H9 (cell line): ENCODE results near the gene TCF7L2. TPM values are rescaled to one million over a fixed set of nuclear protein-coding genes. Genes with fewer than 3 reads are reported as not detected.

ENCODE experiments used
- DNase-seq: peaks from one replicate; pipeline ENCODE4 v3.0.0-alpha.2; 2017
- H2AFZ ChIP-seq: one replicate; pipeline ENCODE4 v1.6.1; 2013; ENCODE audit warnings: mild to moderate bottlenecking, low read length, control low read depth, moderate library complexity
- H2AK5ac ChIP-seq: 2 replicates; pipeline ENCODE4 v1.6.1; 2013; ENCODE audit warnings: low read length, control low read depth, mixed read lengths; ENCODE audit not compliant: insufficient read length
- H2BK120ac ChIP-seq: one replicate; pipeline ENCODE4 v1.6.1; 2013; ENCODE audit warnings: low read depth, mild to moderate bottlenecking, low read length, control low read depth, inconsistent platforms; ENCODE audit not compliant: poor library complexity, severe bottlenecking
- H2BK12ac ChIP-seq: 2 replicates; pipeline ENCODE4 v1.6.1; 2013; ENCODE audit warnings: low read length, control low read depth, mixed read lengths, low read depth; ENCODE audit not compliant: insufficient read length
- H2BK15ac ChIP-seq: 2 replicates; pipeline ENCODE4 v1.6.1; 2013; ENCODE audit warnings: low read depth, low read length, control low read depth
- H2BK20ac ChIP-seq: one replicate; pipeline ENCODE4 v1.6.1; 2013; ENCODE audit warnings: low read depth, mild to moderate bottlenecking, low read length, control low read depth, inconsistent platforms; ENCODE audit not compliant: poor library complexity, severe bottlenecking
- H2BK5ac ChIP-seq: 2 replicates; pipeline ENCODE4 v1.6.1; 2013; ENCODE audit warnings: low read length, control low read depth, mixed read lengths; ENCODE audit not compliant: insufficient read length
- H3K14ac ChIP-seq: 2 replicates; pipeline ENCODE4 v1.6.1; 2013; ENCODE audit warnings: low read length, control low read depth; ENCODE audit not compliant: insufficient read depth
- H3K18ac ChIP-seq: 2 replicates; pipeline ENCODE4 v1.6.1; 2013; ENCODE audit warnings: low read depth, mild to moderate bottlenecking, mixed read lengths, low read length, control low read depth; ENCODE audit not compliant: insufficient read length
- H3K23ac ChIP-seq: 2 replicates; pipeline ENCODE4 v1.6.1; 2013; ENCODE audit warnings: low read length, control low read depth, mixed read lengths, low read depth; ENCODE audit not compliant: insufficient read length
- H3K23me2 ChIP-seq: 2 replicates; pipeline ENCODE4 v1.6.1; 2013; ENCODE audit warnings: low read depth, mild to moderate bottlenecking, mixed read lengths, low read length, control low read depth; ENCODE audit not compliant: insufficient read length, poor library complexity, severe bottlenecking
- H3K27ac ChIP-seq: 2 replicates; pipeline ENCODE4 v1.5.1; 2013; ENCODE audit warnings: low read length, control low read depth, mixed read lengths, low read depth; ENCODE audit not compliant: insufficient read length
- H3K27me3 ChIP-seq: 2 replicates; pipeline ENCODE4 v1.6.1; 2013; ENCODE audit warnings: low read length, control low read depth, inconsistent platforms; ENCODE audit not compliant: insufficient read depth
- H3K4ac ChIP-seq: 2 replicates; pipeline ENCODE4 v1.6.1; 2013; ENCODE audit warnings: low read depth, mild to moderate bottlenecking, control low read depth, inconsistent platforms, low read length, moderate library complexity
- H3K4me1 ChIP-seq: 2 replicates; pipeline ENCODE4 v1.6.1; 2013; ENCODE audit warnings: low read length, control low read depth, inconsistent platforms; ENCODE audit not compliant: insufficient read depth
- H3K4me2 ChIP-seq: 2 replicates; pipeline ENCODE4 v1.6.1; 2013; ENCODE audit warnings: low read length, control low read depth, mixed read lengths; ENCODE audit not compliant: insufficient read length, insufficient read depth
- H3K56ac ChIP-seq: 2 replicates; pipeline ENCODE4 v1.6.1; 2013; ENCODE audit warnings: low read depth, mild to moderate bottlenecking, mixed read lengths, low read length, control low read depth; ENCODE audit not compliant: insufficient read length
- H3K79me1 ChIP-seq: 2 replicates; pipeline ENCODE4 v1.6.1; 2013; ENCODE audit warnings: low read depth, mild to moderate bottlenecking, moderate library complexity, low read length, control low read depth, inconsistent platforms; ENCODE audit not compliant: insufficient read depth, poor library complexity, severe bottlenecking
- H3K79me2 ChIP-seq: 2 replicates; pipeline ENCODE4 v1.6.1; 2013; ENCODE audit warnings: low read length, control low read depth, inconsistent platforms; ENCODE audit not compliant: insufficient read depth
- H3K9ac ChIP-seq: 2 replicates; pipeline ENCODE4 v1.6.1; 2013; ENCODE audit warnings: low read length, control low read depth, mixed read lengths; ENCODE audit not compliant: insufficient read length; ENCODE audit errors: extremely low read depth
- H3K9me3 ChIP-seq: one replicate; pipeline ENCODE4 v1.6.1; 2013; ENCODE audit warnings: low read depth, low read length, inconsistent platforms; ENCODE audit not compliant: control insufficient read depth
- H3T11ph ChIP-seq: one replicate; pipeline ENCODE4 v1.6.1; 2013; ENCODE audit warnings: mild to moderate bottlenecking, low read length, control low read depth, inconsistent platforms
- H4K20me1 ChIP-seq: one replicate; pipeline ENCODE4 v1.6.1; 2013; ENCODE audit not compliant: control insufficient read depth, insufficient read length, insufficient read depth
- H4K5ac ChIP-seq: 2 replicates; pipeline ENCODE4 v1.6.1; 2013; ENCODE audit warnings: low read depth, mild to moderate bottlenecking, mixed read lengths, low read length, control low read depth; ENCODE audit not compliant: insufficient read length
- H4K8ac ChIP-seq: replicated peaks from 2 replicates; pipeline ENCODE4 v1.6.1; 2013; ENCODE audit warnings: low read length, control low read depth, mixed read lengths, low read depth; ENCODE audit not compliant: insufficient read length
- H4K91ac ChIP-seq: 2 replicates; pipeline ENCODE4 v1.6.1; 2013; ENCODE audit warnings: low read depth, mild to moderate bottlenecking, moderate library complexity, mixed read lengths, low read length, control low read depth; ENCODE audit not compliant: insufficient read length
- H3K27ac Mint-ChIP-seq, 3 experiments: 2 replicates in 2 of 3; 3 replicates in 1 of 3; pipeline ENCODE4 v1.8.0; 2020 to 2021; ENCODE audit warnings: mixed read lengths in 3 of 3, mild to moderate bottlenecking in 1 of 3, moderate library complexity in 1 of 3
- H3K27me3 Mint-ChIP-seq: 2 replicates; pipeline ENCODE4 v1.8.0; 2021; ENCODE audit warnings: low read depth, mild to moderate bottlenecking, moderate library complexity, mixed read lengths
- H3K36me3 Mint-ChIP-seq, 3 experiments: 2 replicates in 2 of 3; 3 replicates in 1 of 3; pipeline ENCODE4 v1.8.0; 2020 to 2021; ENCODE audit warnings: low read depth in 3 of 3, mixed read lengths in 3 of 3; ENCODE audit not compliant: insufficient read depth in 1 of 3
- H3K4me1 Mint-ChIP-seq, 2 experiments: 2 replicates each; pipeline ENCODE4 v1.8.0; 2020; ENCODE audit warnings: mixed read lengths in 2 of 2
- H3K4me3 Mint-ChIP-seq, 2 experiments: 2 replicates in 1 of 2; 3 replicates in 1 of 2; pipeline ENCODE4 v1.8.0; 2020 to 2021; ENCODE audit warnings: mild to moderate bottlenecking in 2 of 2, mixed read lengths in 2 of 2, moderate library complexity in 1 of 2
- H3K9me3 Mint-ChIP-seq, 2 experiments: 2 replicates in 1 of 2; 3 replicates in 1 of 2; pipeline ENCODE4 v1.8.0; 2020; ENCODE audit warnings: mild to moderate bottlenecking in 2 of 2, mixed read lengths in 2 of 2, moderate library complexity in 1 of 2
- WGBS: extraction: QIAGEN DNeasy Blood & Tissue Kit; methylation state at CpG from one replicate; pipeline ENCODE4 v1.1.7; 2013; ENCODE audit warnings: missing lambda C conversion rate, low lambda C conversion rate, mixed read lengths; ENCODE audit not compliant: insufficient read length; ENCODE audit errors: extremely low coverage; 5-methylcytosine and 5-hydroxymethylcytosine counted together
- total RNA-seq: library from RNA; stranded (reverse); gene quantifications from 2 replicates; pipeline ENCODE4 v1.2.1, GENCODE V29; 2021
- TF ChIP-seq, protein P1 (sequence below): fragments of 200-600 bp; sonication (generic); conservative IDR thresholded peaks from 3 replicates; pipeline ENCODE4 v1.8.0; 2021; ENCODE audit warnings: antibody characterized with exemption, mild to moderate bottlenecking

The TCF7L2 gene
- total RNA-seq, 1 experiment from 2014 or later = 71.1 TPM

DNA sequence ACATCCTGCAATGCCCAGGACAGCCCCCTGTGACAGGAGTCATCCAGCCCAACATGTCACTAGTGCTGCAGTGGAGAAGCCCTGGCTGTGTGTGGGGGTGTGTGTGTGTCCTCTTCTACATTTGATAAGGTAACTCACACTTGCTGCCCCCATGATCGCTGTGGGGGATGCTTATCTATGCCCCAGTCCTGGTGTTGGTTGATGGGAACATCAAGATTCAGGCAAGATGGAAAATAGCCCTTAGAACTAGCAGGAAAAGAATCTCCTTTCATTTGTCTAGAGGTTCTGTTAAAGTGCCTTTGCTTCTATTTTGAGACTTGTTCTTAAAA lies 52.4 kb downstream of the TCF7L2 start:
- TF ChIP-seq, protein P1, sequence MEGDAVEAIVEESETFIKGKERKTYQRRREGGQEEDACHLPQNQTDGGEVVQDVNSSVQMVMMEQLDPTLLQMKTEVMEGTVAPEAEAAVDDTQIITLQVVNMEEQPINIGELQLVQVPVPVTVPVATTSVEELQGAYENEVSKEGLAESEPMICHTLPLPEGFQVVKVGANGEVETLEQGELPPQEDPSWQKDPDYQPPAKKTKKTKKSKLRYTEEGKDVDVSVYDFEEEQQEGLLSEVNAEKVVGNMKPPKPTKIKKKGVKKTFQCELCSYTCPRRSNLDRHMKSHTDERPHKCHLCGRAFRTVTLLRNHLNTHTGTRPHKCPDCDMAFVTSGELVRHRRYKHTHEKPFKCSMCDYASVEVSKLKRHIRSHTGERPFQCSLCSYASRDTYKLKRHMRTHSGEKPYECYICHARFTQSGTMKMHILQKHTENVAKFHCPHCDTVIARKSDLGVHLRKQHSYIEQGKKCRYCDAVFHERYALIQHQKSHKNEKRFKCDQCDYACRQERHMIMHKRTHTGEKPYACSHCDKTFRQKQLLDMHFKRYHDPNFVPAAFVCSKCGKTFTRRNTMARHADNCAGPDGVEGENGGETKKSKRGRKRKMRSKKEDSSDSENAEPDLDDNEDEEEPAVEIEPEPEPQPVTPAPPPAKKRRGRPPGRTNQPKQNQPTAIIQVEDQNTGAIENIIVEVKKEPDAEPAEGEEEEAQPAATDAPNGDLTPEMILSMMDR = no peak
- H3K79me1 ChIP-seq = peaks cover 25% of the 10 kb centered on the region
- H3K18ac ChIP-seq = no peak overlapping the region
- H2BK15ac ChIP-seq = no peak overlapping the region
- peaks cover 55% of the 10 kb centered on the region for H3K79me2 ChIP-seq
- H3K4me1 ChIP-seq = peaks cover 10% of the 10 kb centered on the region; the same call in 1 of the 2 replicates
- H3K27me3 ChIP-seq = no peaks in the 10 kb centered on the region
- H4K8ac ChIP-seq = no peak overlapping the region
- no peaks in the 10 kb centered on the region for H3K27me3 Mint-ChIP-seq
- H3K4ac ChIP-seq = no peak overlapping the region
- H4K91ac ChIP-seq = no peak overlapping the region
- no peak overlapping the region for H3T11ph ChIP-seq
- H2AFZ ChIP-seq = no peak overlapping the region
- WGBS = no CpG with 5 or more reads among the region's 1 CpG
- no peak overlapping the region for H4K5ac ChIP-seq
- DNase-seq = no peak
- H3K4me1 Mint-ChIP-seq = peaks cover 70 to 77% of the 10 kb centered on the region in 2 experiments
- no peaks in the 10 kb centered on the region for H3K23me2 ChIP-seq
- H2AK5ac ChIP-seq = no peak overlapping the region
- no peak overlapping the region for H3K14ac ChIP-seq
- H3K27ac ChIP-seq = no peak overlapping the region
- no peaks in the 10 kb centered on the region for H4K20me1 ChIP-seq
- H3K27ac Mint-ChIP-seq = no peak overlapping the region
- H3K56ac ChIP-seq = no peak overlapping the region
- H3K4me2 ChIP-seq = no peak overlapping the region
- no peak overlapping the region for H3K9ac ChIP-seq
- no peak overlapping the region for H2BK5ac ChIP-seq
- no peak overlapping the region for H2BK20ac ChIP-seq
- H3K23ac ChIP-seq = no peak overlapping the region
- H3K4me3 Mint-ChIP-seq = no peak overlapping the region
- H3K36me3 Mint-ChIP-seq = peaks cover 6 to 39% (median 30%) of the 10 kb centered on the region in 3 experiments; a peak in 6 of 7 replicates
- no peaks in the 10 kb centered on the region for H3K9me3 Mint-ChIP-seq
- no peak overlapping the region for H2BK120ac ChIP-seq
- H3K9me3 ChIP-seq = no peaks in the 10 kb centered on the region
- no peak overlapping the region for H2BK12ac ChIP-seq
